GM10847 (cell line): Measurements from ENCODE around the gene PPP1R1C.

ENCODE experiments used
- POLR2A ChIP-seq: IDR thresholded peaks from 2 replicates; pipeline ENCODE4 v1.6.1; 2011; ENCODE audit not compliant: insufficient read length; ENCODE audit errors: extremely low read depth

Gene PPP1R1C

GRCh38 chr2:182023235-182023634 lies 37.6 kb downstream of the PPP1R1C start:
- TF ChIP-seq POLR2A, result no peak

DNA sequence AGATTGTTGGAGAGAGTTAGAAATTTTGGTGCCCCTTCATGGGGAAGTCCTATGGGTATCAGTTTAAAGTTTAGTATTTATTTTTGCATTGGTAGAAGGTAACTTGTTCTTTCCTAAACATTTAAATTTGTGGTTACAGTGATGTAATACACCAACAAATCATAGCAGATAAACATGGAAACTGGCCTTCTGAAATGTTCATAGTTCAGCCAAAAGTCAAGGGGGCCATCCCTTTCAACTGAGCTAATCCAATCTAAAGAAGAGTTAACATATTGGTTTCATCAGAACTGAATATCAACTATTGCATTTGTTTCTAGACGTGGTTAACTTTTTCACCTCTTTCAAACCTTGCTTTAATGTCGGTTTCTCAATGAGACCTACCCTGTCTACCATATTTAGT lies 46.3 kb downstream of the PPP1R1C start:
- TF ChIP-seq POLR2A, result no peak

- no peak for TF ChIP-seq POLR2A
Observed at GRCh38 chr2:182033449-182033848, 47.8 kb downstream of the PPP1R1C start.

DNA sequence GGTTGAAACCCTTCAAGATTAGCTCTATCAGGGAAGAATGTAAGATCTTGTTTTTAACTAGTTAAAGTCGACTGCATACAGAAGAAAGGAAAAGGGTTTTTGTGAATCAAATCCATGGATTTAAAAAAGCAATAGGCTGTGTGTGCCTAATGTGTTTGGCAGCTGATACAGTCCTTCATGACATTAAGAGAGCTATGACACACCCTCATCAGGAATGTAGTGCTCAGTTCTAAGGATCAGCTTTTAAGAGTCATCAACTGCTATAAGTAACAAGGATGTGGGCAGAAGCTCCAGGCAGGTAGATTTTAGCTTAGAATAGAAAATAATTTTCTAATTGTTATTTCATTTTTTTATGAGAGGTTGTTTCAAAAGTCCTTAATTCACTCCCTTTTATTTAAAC lies 52.9 kb downstream of the PPP1R1C start:
- TF ChIP-seq POLR2A, result no peak

- TF ChIP-seq POLR2A, result no peak
Observed at GRCh38 chr2:182043021-182043420, 57.4 kb downstream of the PPP1R1C start.

- TF ChIP-seq POLR2A, result no peak
Observed at GRCh38 chr2:182043861-182044260, 58.2 kb downstream of the PPP1R1C start.

GRCh38 chr2:182047544-182047943 lies 61.9 kb downstream of the PPP1R1C start:
- TF ChIP-seq POLR2A, result no peak

DNA sequence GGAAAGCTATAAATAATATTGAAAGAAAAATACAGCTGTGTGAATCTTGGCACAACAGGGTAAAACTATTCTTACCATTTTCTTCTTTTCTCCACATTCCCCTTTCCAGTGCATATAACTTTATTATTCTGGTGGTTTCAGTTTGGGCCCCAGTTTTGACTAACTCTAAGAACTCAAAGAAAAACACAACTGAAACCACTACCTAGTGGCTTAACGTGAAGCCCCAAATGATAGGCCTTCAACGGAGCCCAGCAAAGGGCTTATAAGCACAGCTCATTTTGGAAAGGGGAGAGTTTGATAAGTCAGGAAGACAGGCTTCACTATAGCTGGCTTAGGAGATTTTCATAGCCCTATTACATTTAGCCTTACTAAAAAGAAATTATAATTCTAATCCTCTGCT lies 62.4 kb downstream of the PPP1R1C start:
- no peak for TF ChIP-seq POLR2A

DNA sequence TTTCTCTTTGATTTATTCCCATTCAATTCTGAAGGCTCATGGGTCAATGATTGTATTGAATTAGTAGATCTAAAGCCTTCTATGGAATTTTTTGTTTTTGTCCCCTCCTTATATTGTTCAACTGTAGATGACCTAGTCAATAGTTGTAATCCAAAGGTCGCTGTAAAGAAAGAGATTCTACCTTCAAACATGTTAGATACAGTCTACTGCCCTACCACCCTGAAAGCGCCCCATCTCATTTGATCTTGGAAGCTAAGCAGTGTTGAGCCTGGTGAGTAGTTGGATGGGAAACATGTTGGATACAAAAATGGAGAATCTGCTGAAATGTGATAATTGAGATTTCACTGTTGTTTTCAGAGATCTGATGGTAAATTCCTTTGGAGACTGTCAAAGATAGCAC lies 63.0 kb downstream of the PPP1R1C start:
- no peak for TF ChIP-seq POLR2A

- no peak for TF ChIP-seq POLR2A
Observed at GRCh38 chr2:182049372-182050148, 63.9 kb downstream of the PPP1R1C start.

DNA sequence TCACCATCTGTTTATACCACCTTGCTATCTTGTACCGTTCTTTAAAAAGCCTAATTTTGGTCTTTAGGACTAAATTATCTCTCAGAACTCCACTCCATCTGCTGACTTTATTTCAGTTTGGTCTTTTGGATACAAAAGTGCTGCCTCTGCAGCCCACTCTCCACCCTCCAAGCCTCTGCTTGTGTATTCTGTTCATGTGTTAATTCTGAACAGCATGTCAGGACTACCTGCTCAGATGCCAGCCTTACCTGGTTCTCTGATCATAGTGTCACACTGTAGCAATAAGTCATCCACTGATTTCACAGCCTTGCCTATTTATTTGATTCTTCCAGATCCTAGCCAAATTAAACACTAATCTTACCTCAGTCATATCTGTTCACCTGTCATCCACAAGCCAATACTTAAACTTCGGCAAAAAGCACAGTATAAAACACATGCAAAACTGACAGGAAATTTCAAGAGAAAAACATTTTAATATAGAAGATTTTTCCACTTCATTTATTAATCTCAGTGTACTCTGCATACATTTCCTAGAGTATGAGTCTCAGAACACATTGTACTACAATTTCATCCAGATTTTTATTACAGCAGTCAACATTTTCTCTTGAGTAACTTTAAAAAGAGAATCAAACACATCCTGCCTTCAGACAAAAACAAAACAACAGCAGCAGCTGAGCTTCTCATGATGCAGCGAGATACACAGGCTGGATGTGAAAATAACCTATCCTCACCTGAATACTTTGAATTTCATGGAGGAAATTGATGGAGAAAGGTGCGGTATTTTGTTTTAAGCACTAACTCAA lies 64.9 kb downstream of the PPP1R1C start:
- no peak for TF ChIP-seq POLR2A

DNA sequence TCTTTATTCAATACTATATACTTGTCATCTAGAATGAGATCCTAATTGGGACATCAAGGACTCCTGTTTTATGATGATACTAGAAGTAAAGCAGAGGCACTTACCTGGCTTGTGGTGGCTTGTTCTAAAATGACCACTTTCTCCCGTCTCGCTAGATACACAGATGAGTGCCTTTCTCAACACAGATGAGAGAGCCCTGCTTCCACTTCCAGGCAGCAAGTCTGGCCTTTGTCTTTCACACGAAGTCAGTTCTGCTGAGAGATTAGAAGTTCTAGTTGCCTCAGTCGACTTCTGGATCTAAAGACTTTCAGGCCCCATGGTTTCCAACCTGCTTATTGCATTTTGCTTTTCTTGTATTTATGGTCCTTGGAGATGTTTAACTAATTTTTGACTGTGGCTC lies 70.3 kb downstream of the PPP1R1C start:
- TF ChIP-seq POLR2A, result no peak

DNA sequence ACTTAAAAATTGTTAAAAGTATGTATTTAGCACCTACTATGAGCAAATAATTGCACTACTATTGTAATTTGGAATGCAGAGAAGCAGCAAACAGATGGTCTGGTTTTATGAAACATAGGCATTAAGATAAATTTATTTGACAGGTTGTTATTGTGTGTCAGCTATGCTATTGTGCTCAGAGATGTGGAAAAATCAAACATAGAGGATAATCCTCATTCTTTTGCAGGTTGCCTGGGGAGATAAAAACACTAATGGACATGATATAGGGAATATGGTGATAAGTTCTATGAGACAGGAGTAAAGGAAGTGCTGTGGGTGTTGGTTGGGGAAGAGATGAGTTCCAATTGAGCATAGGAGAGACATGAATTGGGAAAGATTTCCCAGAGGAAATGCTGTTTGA lies 71.3 kb downstream of the PPP1R1C start:
- no peak for TF ChIP-seq POLR2A

DNA sequence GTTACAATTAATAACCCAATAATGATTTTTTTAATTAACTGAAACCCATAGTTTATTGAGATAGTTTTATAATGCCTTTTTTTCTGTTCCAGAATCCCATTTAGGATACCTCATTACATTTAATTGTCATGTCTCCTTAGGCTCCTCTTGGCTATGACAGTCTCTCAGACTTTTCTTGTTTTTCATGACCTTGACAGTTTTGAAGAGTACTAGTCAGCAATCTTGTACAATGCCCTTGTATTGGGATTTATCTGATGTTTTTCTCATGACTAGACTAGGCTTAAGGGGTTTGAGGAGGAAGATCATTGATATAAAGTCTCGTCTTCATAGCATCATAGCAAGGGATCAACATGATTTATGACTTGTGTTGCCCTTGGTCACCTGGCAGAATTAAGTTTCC lies 72.4 kb downstream of the PPP1R1C start:
- no peak for TF ChIP-seq POLR2A

- TF ChIP-seq POLR2A, result no peak
Observed at GRCh38 chr2:182061739-182062138, 76.1 kb downstream of the PPP1R1C start.

GRCh38 chr2:182062329-182062972 lies 76.8 kb downstream of the PPP1R1C start:
- TF ChIP-seq POLR2A, result no peak
